SK-N-MC (cell line): ENCODE results near the gene OPA1.

Experiments used
- DNase-seq: peaks from one replicate; pipeline ENCODE4 v3.0.0-alpha.2; 2011; ENCODE audit warnings: low read depth, low spot score
- H3K27ac ChIP-seq: fragments of 200-600 bp; sonication (generic); 2 replicates; pipeline ENCODE4 v1.5.1; 2016; ENCODE audit warnings: mixed run types
- H3K36me3 ChIP-seq: fragments of 200-600 bp; sonication (generic); 2 replicates; pipeline ENCODE4 v1.6.1; 2017; ENCODE audit warnings: antibody characterized with exemption, low read length, mixed read lengths; ENCODE audit not compliant: insufficient read depth
- H3K4me3 ChIP-seq: fragments of 200-600 bp; sonication (generic); 2 replicates; pipeline ENCODE4 v1.5.1; 2016
- H3K9ac ChIP-seq: fragments of 200-600 bp; sonication (generic); 2 replicates; pipeline ENCODE4 v1.8.0; 2017; ENCODE audit warnings: mixed run types, mixed read lengths; ENCODE audit not compliant: insufficient read length
- H3K9me3 ChIP-seq: fragments of 200-600 bp; sonication (generic); 2 replicates; pipeline ENCODE4 v1.6.1; 2017; ENCODE audit warnings: low read depth, mild to moderate bottlenecking, antibody characterized with exemption, low read length, moderate library complexity, mixed read lengths
- EZH2 ChIP-seq: fragments of 200-600 bp; sonication (generic); IDR thresholded peaks from one replicate; pipeline ENCODE4 v1.6.1; 2017; ENCODE audit warnings: antibody characterized with exemption
- FOXP2 ChIP-seq: optimal IDR thresholded peaks from 2 replicates; pipeline ENCODE3; 2011; ENCODE audit warnings: mild to moderate bottlenecking, moderate library complexity; ENCODE audit not compliant: insufficient read depth; ENCODE audit errors: extremely low read length, control extremely low read depth
- POLR2AphosphoS5 ChIP-seq: IDR thresholded peaks from 2 replicates; pipeline ENCODE4 v1.6.1; 2012; ENCODE audit warnings: mild to moderate bottlenecking, low read depth, low read length, borderline replicate concordance

The OPA1 gene

DNA sequence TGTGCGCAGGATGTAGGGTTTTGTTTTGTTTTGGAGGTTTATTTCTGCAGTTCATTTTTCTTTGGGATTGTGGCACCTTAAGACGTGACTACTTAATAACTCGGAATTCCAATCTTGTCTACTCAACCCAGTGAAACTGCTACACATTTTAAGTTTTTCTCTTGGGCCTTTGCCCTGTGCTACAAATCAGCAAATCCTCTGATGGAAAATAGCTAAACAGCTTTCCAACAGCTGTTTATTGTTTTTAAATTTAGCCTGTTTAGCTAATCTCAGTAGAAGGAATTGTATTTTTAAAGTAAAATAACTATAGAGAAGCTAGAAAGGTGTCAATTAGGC is 48.4 kb downstream of the OPA1 start:
- no peak for TF ChIP-seq EZH2
- TF ChIP-seq POLR2AphosphoS5, result no peak
- TF ChIP-seq FOXP2, result no peak
- Histone ChIP-seq H3K36me3 (peaks cover 80% of the 10 kb centered on the region), H3K9me3 (no peaks in the 10 kb centered on the region), H3K9ac (no peak overlapping the region), H3K27ac (peak overlapping the region; percentile 62; the same call in 1 of the 2 replicates), H3K4me3 (no peak overlapping the region)
- no peak for DNase-seq

DNA sequence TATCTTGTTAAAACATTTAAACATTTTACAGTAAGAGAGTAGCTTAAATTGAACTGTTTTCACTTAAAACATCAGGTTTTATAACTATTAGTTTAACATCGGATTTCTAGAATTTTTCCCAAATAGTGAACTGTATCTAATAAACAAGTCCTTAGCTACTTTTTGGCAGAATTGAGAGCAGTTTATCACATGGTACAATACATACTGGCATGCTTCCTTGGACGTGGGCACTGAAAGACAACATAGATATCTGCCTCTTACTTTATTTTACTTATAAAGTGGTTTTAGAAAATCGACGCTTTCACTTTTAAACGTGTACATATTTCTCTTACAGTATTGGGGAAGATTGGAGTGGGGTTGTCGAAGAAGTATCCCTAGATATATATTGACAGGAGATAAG is 52.8 kb downstream of the OPA1 start:
- no peak for TF ChIP-seq POLR2AphosphoS5
- no peak for TF ChIP-seq FOXP2
- no peak for TF ChIP-seq EZH2
- Histone ChIP-seq H3K9me3 (no peaks in the 10 kb centered on the region), H3K27ac (no peak overlapping the region), H3K4me3 (no peak overlapping the region), H3K9ac (no peak overlapping the region), H3K36me3 (peaks cover 80% of the 10 kb centered on the region)
- no peak for DNase-seq

DNA sequence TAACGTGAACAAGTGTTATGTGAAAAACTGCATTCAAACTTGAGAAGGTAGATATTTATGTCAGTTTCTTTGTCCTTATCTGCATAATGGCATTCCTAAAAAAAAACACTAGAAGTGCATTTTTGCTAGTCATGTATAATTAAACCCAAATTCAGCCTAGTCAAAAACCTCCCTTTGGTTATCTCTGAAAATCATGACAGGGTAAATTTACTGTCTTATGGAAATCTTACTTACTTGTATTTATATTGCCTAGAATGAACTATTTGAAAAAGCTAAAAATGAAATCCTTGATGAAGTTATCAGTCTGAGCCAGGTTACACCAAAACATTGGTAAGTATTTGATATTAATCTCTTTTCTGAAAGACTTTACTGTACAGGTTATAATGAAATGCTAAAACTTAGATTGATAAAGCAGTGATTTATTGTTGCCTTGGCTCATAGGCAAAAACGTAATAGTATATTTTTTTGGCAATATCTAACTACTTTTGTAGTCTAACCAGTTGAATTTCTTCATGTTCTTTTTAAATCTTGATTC is 55.6 kb downstream of the OPA1 start:
- H3K36me3 ChIP-seq, result peaks cover 76% of the 10 kb centered on the region

DNA sequence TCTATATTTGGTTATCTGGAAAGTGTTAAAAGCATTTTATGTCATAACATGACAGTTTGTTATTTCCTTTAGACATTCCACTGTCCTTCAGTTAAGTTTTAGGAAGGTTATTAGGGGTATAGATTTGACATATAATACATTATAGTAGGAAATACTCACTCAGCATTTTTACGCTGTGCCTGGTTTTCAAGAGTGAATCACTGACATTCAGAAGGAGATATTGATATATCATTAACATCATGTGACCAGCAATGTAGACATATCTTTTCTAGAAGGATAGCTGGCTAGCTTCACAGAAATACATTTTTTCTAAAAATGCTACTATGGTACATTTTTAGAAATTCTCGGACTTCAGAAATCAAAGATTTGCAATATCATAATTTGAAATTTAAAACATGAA is 57.6 kb downstream of the OPA1 start:
- Histone ChIP-seq H3K4me3 (no peak overlapping the region), H3K9ac (no peak overlapping the region), H3K9me3 (no peaks in the 10 kb centered on the region), H3K36me3 (peaks cover 76% of the 10 kb centered on the region), H3K27ac (no peak overlapping the region)
- DNase-seq, result no peak
- no peak for TF ChIP-seq FOXP2
- no peak for TF ChIP-seq EZH2
- no peak for TF ChIP-seq POLR2AphosphoS5

More for the DNA sequence above, 55.6 kb downstream of the OPA1 start:
- Histone ChIP-seq H3K4me3 (no peak overlapping the region), H3K9ac (no peak overlapping the region), H3K27ac (no peak overlapping the region), H3K9me3 (no peaks in the 10 kb centered on the region)
- no peak for DNase-seq
- TF ChIP-seq FOXP2, result no peak

DNA sequence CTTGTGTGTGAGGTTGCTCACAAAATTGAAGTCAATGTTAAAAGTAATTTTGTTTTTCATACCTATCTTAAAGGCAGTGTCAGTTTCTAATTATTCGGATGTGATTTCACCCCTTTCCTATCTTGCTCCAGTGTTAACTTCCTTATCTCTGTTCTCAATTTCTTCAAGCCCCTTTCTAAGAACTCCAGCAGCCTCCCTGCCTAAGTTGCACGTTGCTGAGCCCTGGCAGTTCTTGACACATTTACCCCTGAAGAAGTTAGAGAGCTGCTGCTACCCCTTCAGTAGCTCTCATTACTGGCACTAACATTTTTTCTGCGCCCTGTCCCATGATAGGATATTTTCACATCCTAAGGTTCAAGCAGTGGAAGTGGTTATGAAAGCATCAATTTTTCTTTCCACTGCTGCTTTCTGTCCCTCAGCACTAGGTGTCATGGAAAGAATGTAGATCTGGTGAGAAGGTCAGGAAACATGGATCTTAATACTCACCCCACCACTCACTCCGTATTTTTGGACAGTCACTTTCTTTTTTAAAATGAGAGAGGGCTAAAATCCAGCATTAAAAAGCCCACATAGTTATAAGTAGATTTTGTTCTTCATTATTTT is 62.9 kb downstream of the OPA1 start:
- DNase-seq, result no peak
- Histone ChIP-seq H3K9ac (no peak overlapping the region), H3K9me3 (no peaks in the 10 kb centered on the region), H3K36me3 (peaks cover 80% of the 10 kb centered on the region), H3K4me3 (no peak overlapping the region), H3K27ac (no peak overlapping the region)
- no peak for TF ChIP-seq POLR2AphosphoS5
- TF ChIP-seq EZH2, result no peak
- TF ChIP-seq FOXP2, result no peak

DNA sequence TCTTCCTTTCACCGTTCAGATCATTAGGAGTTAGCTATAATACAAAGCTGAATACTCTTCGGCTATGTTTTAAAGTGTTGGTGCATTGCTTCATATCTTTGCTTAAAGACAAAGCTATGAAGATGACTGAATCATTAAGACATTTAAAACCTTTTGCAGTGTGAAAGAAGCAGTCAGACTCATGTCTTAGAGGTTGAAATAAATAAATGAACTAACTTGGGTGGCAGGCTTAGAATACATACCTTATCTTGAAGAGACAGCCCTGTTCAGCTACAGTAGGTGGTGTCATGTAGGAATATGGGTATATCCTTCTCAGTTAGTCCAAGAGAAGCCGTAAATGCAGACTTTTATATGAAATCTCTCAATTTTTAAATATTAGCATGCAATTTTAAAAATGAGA is 63.4 kb downstream of the OPA1 start:
- DNase-seq, result no peak
- TF ChIP-seq FOXP2 (no peak), EZH2 (no peak), POLR2AphosphoS5 (no peak)
- peaks cover 76% of the 10 kb centered on the region for H3K36me3 ChIP-seq
- no peak overlapping the region for H3K4me3 ChIP-seq
- H3K9me3 ChIP-seq, result no peaks in the 10 kb centered on the region
- H3K9ac ChIP-seq, result no peak overlapping the region
- no peak overlapping the region for H3K27ac ChIP-seq

- Histone ChIP-seq H3K27ac (no peak overlapping the region), H3K4me3 (no peak overlapping the region), H3K9me3 (no peaks in the 10 kb centered on the region), H3K9ac (no peak overlapping the region), H3K36me3 (peaks cover 78% of the 10 kb centered on the region)
- TF ChIP-seq FOXP2 (no peak), POLR2AphosphoS5 (no peak), EZH2 (no peak)
- no peak for DNase-seq
Observed at GRCh38 chr3:193656878-193657282, 63.9 kb downstream of the OPA1 start.

DNA sequence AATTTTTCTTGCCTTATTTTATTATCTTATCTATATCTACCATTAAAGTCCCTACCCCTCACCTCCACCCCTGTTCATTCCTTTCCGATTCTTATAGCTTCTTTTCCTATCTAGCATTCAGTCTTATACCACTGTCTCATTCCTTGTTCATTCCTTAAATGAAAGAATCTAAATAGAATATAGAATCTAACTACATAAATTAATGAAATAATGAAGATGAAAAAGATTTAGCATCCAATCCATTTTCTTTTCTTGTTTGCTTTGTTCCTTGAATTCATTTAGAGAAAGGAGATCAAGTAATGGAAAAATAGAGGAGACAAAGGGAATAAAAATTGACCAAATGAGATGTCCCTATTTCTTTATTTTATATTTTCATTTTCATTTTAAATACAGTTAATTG is 67.2 kb downstream of the OPA1 start:
- peaks cover 74% of the 10 kb centered on the region for H3K36me3 ChIP-seq
- no peaks in the 10 kb centered on the region for H3K9me3 ChIP-seq
- no peak overlapping the region for H3K27ac ChIP-seq
- no peak overlapping the region for H3K9ac ChIP-seq
- no peak overlapping the region for H3K4me3 ChIP-seq
- no peak for DNase-seq
- TF ChIP-seq POLR2AphosphoS5, result no peak
- TF ChIP-seq FOXP2, result no peak
- no peak for TF ChIP-seq EZH2
